ENCODE data around the gene TMEM132C.

- no peak for TF ChIP-seq CTCF (tag by site-specific recombination; IDR thresholded peaks at IDR 0.05)
- no peak for TF ChIP-seq ZNF274 (IDR thresholded peaks at IDR 0.05; ENCODE audit: low read length)
- TF ChIP-seq ZNF274 (tag by site-specific recombination; IDR thresholded peaks at IDR 0.05; ENCODE audit: borderline replicate concordance), result no peak
- no peak for TF ChIP-seq ZNF629 (tag by site-specific recombination; IDR thresholded peaks at IDR 0.05)
- TF ChIP-seq ZBTB44 (tag by site-specific recombination; IDR thresholded peaks at IDR 0.05), result no peak
- no peak for TF ChIP-seq KLF16 (tag by site-specific recombination; IDR thresholded peaks at IDR 0.05)
- TF ChIP-seq ZNF639 (tag by site-specific recombination; IDR thresholded peaks at IDR 0.05), result no peak
Measured at GRCh38 chr12:128513331-128513730, 246.4 kb downstream of the TMEM132C start.

Measured in HEK293 (cell line).